ENCODE data around the gene PHGDH.
A peak's percentile ranks its signal among the peaks of the same experiment; 100 is the strongest.
"Not testable (repeated sequence)": the region's sequence is repeated elsewhere in the genome, so short reads cannot be mapped to it uniquely, and the experiment has no call there.

Gene PHGDH

DNA sequence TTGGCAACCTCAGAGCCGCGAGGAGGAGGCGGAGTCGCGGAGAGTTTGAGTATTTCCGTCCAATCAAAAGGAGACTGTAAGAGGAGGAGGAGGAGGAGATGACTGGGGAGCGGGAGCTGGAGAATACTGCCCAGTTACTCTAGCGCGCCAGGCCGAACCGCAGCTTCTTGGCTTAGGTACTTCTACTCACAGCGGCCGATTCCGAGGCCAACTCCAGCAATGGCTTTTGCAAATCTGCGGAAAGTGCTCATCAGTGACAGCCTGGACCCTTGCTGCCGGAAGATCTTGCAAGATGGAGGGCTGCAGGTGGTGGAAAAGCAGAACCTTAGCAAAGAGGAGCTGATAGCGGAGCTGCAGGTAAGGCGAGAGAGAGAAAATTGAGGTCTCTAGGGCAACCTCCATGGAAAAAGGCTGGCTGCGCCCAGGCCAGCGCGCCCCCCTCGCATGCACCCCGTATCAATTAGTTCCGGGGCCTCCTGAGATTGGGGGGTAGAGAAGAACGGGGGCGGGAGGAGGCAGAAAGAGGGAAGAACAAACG, at the start of gene PHGDH:
PHGDH (plus strand) TSS at position 131 of the 538 bp plus-strand sequence; CDS start at position 220, 89 bp downstream.
- ATAC-seq: peak; percentile 59 to 69

DNA sequence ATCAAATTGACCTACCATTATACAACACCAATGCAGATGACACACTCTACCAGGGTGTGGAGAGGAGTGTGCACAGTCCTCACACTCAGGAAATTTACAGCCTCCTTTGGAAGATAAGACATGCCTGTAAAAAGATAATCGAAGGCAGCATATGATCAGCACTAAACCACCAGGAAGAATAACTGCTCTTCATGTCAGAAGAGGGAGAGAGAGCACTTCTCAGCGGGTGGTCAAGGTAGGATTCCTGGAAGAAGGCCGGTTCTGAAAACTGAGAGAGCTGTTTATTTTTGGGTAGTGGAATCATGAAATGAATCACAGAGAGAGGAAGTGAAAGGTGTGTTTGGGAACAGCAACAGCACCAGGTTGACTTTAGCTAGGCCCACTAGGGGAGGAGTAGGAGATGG, 49.7 kb upstream of the PHGDH start:
- no peak for ATAC-seq

DNA sequence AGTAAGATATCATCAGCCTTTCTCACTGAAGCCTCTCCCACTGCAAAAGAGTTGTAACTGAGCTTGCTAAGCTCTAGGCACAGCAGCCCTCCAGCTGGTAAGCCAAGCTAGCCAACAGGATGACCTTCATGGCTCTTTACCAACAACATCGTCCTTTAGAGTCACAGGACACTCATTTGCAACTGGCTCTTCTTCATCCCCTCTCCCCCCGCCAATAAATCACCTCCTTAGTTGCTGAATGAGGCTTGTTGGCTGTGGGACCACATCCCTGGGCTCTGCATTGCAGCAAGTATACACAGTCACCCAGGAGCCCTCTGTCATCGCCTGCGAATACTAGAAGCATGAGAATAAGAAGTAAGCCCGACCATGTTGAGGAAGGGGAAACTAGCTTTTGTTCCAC, 47.7 kb upstream of the PHGDH start:
- ATAC-seq: no peak

DNA sequence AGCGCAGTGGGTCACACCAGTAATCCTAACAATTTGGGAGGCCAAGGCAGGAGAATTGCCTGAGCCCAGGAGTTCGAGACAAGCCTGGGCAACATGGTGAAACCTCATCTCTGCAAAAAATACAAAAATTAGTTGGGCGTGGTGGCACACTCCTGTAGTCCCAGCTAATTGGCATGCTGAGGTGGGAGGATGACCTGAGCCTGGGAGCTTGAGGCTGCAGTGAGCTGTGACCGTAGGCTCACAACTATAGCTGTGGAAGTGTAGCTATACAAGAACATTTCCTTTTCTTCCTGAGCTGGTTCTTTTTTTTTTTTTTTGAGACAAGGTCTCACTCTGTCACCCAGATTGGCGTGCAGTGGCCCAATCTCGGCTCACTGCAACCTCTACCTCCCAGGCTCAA, 44.6 kb upstream of the PHGDH start:
- no peak for ATAC-seq

DNA sequence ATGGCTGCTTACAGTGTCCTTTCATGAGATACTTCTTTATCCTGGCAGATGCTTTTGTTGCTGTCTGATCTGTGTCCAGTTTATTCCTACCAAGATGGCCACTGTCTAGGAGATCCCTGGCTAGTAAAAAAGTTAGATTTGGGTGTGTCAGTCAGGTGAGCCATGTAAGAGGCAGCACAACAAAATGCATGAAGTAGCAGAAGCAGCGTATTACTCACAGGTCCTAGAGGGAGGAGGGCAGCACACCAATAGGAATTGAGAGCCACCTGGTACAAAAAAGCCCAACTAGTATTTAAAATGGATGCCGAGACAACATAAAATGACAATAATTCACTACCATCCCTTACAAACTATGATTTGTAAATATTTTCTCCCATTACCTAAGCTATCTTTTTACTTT, 40.8 kb upstream of the PHGDH start:
- ATAC-seq: no peak

DNA sequence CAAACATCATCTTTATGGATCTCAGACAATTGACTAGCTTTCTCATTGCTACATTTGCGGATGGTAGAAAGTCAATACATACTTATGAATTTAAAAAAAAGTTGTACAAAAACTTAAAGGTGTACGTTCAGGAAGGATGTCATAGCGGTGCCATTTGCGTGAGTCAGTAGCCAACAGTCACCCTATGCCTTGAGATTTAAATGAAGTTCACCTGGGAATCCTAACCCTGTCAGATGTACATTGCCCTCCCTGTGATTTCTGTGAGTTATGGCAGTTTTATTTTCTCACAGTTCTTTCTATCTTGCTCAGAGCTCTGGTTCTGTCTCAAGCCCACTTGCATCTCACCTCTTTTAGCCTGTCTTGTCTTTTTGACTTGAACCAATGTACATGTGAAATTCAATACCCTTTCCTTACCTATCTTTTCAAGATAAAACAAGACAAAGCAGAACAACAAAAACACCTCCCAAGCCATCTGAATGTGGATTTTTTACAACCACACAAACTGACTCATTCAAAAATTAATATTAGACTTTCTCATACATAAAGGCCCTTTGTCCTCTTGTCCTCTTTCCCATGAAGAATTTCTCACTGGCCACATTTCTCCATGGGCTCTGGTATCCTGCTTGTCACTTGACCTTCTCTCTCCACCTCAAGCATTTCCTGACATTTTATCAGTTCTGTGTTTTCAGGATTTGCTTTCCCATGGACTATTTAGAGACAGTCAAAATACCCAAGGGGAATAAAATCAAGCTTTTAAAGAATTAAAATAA, 38.4 kb upstream of the PHGDH start:
- no peak for ATAC-seq

DNA sequence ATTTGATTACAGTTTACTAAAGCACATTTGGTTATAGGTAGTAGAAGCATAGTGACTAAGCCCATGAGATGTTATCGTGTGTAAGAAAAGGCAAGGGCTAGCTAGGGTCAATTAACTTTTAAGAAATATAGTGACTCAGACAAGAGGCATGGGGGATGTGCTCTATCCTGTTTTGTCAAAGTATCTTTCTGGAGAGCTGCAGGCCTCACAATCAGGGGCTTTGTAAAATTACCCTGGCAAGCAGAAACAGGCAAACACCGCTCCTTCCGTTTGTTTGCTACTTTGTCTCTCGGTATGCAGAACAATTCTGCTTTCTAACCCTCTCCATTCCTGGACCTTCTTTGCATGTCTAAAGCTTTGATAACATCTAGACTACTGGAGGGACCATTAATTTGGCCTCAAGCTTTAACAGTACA, 37.6 kb upstream of the PHGDH start:
- ATAC-seq: no peak

DNA sequence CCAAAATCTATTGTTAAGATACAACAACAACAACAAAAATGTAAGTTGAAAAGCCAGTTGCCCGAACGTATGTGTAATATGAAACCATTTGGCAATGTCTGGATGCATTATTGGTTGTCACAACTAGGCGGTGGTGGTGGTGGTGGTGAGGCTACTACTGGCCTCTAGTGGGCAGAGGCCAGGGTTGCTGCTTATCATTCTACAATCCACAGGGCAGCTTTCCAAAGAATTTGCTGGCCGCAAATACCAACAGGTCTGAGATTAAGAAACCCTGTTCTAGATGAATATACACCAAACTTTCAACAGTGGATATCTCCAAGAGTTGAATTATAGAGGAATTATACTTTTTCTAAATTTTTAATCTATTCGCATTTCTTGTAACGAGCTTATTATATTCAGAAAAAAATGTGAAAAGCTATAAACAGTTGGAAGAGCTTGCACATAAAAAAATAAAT, 36.9 kb upstream of the PHGDH start:
- ATAC-seq: peak in 1 of 2 donors; percentile 53

DNA sequence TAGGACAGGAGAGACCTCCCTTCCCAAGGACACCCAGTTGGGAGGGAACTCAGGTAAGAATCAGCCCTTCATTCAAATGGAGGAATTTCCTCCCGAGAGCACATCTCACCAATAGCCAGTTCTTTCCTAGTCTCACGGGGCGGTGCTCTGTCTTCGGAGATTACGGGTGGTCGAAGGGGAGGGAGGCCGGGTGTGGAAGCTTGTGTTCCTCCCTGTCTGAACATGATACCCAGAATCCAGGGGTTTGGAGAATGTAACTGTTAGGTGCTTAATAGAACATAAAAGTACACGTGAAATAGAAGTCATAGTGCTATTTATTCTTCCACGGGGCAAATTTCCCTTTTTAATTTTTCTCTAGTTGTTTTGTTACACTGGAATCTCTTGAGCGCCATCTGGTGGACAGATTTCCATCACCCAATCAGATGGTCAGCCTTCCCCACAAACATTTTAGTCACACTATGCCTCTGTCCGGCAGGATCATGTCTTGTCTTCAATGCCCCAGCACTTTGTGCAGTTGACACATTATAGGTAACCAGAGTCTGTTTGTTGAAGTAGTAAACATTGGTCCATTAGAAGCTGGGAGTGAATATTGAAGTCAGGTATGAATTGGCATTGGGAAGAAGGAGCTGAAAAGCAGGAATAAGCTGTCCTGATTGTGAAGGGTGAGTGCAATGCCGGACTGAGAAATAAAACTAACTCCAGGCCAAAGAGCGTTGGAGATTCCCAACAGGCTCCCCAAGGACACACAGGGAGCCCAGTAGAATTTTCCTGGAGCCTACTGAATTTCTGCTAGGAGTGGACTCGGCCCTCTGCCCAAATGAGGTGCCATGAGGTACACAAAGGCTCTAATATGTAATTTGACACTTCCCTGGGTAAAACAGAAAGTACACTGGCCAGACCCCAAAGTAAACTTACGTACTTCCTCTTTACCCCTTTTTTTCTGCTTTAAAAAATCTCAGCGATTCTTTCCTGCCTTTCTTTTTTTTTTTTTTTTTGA, 36.1 kb upstream of the PHGDH start:
- peak; percentile 41 to 51 for ATAC-seq

DNA sequence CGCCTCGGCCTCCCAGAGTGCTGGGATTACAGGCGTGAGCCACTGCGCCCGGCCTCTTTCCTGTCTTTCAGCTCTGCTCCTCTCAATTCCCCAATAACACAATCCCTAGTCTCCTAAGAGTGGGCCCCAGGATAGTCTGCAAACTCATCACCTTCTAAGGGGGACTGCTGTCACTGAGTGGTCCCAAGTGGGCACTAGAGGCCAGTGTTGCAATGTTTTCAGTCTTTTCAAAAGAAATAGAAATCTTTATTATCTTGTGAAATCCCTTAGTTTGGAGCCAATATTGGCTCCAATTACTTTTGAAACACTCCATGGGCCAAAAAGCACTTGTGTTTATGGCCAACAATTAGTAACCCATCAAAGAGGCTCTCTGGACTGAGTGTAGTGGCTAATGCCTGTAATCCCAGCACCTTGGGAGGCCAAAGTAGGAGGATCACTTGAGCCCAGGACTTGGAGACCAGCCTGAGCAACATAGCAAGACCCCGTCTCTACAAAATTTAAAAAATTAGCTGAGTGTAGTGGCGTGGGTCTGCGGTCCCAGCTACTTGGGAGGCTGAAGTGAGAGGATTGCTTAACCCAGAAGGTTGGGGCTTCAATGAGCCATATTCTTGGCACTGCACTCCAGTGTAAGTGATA, 35.0 kb upstream of the PHGDH start:
- ATAC-seq: no peak

DNA sequence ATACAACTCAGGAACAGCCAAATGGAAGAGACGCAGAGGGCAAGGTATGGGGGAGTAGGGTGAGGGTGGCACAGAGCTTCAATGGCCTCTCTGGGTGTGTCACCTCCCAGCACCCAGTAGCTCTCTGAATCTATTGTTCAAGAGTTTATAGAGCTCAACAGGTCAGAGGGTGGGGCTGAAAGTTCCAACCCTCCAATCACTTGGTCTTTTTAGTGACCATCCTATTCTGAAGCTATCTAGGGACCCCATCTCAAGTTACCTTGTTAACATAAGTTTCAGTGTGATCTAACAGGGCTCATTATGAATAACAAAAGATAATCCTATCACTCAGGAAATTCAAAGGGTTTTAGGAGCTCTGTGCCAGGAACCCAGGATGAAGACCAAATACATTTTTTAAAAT, 32.5 kb upstream of the PHGDH start:
- ATAC-seq: no peak

DNA sequence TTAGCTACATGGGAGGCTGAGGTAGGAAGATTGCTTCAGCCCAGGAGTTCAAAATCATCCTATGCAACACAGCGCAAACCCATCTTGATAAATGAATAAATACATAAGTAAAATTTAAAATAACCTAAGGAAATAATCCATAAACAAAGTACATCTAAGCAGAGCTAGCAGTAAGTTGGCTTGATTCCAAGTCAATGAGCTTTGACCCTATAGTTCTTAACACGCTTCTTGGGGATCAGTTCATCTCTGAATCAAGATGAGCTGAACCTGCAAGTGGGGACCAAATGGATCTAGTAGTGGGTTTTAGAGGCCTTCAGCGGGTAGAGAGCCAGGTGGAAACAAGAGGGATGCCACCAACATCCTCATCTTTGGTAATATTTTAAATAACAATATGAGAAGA, 31.5 kb upstream of the PHGDH start:
- no peak for ATAC-seq

DNA sequence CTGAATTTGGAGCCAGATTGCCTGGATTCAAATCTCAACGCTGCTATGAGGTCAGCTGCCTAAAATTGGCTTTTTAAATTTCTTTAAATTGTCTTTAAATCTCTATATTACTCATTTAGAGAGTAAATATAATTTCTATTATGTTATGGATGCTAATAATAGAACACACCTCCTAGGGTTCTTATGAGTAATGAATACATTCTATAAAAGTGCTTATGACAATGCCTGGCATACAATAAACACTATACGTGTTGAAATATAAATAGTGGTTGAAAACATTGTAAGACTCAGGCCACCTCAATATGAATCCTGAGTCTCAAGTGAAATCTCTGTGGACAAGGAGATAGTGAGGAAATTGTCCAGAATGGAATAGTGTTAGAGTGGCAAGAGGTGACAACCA, 31.0 kb upstream of the PHGDH start:
- no peak for ATAC-seq

DNA sequence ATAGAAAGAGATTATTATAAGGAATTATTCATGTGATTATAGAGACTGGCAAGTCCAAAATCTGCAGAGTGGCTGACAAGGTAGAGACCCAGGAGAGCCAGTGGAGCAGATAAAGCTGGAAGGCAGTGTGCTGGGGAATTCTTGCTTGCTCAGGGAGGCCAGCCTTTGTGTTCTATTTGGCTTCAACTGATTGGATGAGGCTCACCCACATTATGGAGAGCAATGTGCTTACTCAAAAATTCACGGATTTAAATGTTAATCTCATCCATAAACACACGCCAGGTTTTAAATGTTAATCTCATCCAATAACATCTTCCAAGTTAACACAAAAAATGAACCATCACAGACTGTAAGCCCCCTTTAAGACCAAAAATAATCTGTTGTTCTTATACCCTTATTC, 30.2 kb upstream of the PHGDH start:
- no peak for ATAC-seq

DNA sequence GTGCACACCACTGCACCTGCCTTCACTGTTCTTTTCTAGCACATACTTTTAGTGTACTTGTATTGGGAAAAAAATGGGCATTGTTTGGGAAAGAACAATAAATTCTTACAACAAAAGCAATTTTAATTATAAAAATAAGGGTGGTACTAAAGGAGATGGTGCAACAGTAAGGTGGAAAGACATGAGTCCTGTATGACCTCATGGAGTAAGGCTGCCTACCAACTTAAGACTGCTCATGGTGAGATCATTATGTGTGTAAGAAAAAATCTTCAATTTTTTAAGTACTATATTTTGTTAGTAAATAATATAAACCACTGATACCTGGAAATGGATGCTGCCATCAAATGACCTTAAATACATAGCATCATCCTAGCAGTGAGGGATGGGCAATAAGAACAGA, 29.6 kb upstream of the PHGDH start:
- ATAC-seq: no peak

DNA sequence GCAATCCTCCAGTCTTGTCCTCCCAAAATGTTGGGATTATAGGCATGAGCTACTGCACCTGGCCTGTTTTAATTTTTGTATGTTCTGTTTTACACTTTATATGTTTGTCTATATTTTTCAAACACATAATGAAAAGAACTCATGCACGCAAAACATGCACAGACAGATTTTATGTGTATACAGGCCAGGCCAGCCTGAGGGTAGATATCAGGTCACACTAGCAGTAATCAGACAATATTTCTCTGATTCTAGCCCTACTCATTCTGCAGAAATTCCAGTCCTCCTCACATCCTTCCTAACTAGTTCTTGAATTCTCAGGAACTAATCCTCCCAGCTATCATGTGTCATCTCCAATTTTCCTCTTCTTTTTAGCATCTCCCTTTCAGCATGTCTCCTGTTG, 27.8 kb upstream of the PHGDH start:
- no peak for ATAC-seq

DNA sequence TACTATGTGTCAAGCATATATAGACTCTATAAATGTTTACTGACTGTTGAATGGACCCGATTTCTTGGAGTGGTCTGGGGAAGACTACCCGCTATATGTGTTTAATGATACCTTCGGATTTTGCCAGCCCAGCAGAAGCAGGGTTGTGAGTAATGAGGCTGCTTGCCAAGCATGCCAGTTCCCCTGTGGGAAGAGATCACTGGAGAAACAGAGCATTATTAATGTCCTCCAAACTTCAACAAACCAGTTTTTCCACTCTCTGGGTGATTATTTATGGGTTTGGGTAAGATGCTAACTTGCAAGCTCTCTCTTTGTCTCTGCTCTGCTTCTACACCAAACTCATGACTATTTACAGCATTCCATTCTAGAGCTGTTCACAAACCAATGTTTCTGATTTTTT, 25.1 kb upstream of the PHGDH start:
- ATAC-seq: no peak

DNA sequence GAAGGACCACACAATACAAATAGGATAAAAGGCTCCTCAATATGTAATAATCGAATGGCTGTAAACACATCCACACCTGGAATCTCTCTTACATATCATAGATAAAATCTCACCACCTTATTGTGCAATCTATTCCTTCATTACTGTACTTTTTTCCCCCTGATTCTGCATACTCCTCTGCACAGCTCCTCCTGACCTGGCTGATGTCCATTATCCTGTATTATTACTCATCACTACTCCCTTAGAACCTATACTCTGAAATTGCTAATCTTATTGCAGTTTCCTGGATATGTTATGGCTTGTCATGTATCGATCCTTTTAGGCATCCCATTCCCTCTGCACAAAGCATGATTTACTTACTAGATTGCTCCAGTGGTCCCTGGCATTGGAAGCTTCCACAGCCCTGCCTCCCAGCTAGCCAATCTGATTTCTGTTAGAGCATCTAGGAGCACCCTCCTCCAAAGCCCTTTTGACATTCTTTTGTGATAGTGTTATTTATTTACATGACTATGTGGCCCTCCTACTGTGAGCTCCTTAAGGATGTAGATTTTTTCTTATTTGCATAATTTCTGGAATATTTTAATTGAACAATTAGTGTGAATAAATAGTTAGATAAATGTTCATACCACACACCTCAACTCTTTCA, 24.2 kb upstream of the PHGDH start:
- no peak for ATAC-seq

DNA sequence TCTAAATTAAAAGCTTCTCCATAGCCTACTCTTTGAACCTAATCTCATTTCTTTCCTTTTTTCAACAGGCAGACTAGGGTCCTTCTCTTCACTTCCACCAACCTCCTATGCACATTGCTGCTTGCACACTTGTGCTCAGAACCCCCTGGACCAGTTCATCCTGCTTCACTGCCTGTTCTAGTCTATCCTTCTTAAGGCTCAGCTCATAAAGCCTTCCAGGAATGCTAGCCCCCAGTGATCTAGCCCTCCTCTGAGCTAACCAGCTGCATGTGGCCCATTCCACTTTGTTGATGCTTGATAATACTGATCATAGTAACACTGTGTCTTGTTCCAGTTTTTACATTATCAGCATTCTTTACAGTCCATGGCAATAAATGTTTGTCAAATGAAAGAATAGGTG, 22.9 kb upstream of the PHGDH start:
- no peak for ATAC-seq

DNA sequence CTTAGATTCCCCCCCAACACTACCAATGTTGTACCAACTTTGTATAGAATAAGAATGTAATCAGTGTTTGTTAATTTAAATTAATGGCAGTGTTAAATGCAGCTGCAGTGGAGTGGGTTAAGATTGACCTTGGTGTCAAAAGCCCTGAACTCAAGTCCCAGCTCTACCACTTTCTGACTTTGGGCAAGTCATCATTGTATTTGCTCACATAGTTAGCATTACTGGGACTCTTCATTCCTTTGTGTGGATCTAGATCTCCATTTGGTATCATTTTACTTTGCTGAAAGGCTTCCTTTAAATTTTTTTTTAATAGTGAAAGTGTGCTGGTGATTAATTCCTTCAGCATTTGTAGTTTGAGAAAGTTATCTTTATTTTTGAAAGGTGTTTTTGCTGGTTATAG, 22.2 kb upstream of the PHGDH start:
- ATAC-seq: no peak

DNA sequence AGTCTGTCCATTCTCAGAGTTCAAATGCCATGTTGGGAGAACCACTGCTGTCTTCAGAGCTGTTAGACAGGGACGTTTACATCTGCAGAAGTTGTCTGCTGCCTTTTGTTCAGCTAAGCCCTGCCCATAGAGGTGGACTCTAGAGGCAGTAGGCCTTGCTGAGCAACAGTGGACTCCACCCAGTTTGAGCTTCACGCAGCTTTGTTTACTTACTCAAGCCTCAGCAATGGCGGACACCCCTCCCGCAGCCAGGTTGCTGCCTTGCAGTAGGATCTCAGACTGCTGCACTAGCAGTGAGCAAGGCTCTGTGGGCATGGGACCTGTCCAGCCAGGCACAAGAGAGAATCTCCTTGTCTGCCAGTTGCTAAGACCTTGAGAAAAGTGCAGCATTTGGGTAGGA, 14.9 kb upstream of the PHGDH start:
- ATAC-seq: not testable (repeated sequence)

DNA sequence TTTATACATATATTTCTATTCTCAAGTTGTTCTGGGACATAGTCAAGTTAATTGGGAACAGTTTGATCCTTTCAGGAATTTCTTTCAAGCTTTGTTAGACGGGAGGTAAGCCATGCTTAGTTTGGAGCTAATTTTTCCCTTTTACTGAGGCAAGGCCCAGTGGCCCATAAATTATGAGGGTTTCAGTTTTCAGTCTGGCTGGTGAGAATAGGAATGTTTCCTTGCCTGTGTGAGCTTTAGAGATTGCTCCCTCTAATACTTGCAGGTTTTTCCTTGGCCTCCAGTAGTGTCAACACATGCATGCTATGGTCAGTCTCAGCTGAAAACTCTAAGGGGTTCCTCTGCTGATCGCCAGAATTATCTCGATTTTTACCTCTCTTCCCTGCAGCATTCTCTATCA, 14.1 kb upstream of the PHGDH start:
- ATAC-seq: no peak
